Loucy (cell line): ENCODE measurements around the gene PSMD3.

ENCODE experiments used
- H2AFZ ChIP-seq: fragments of 200-600 bp; sonication (generic); 2 replicates; pipeline ENCODE4 v1.6.0; 2016; ENCODE audit warnings: antibody characterized with exemption, mild to moderate bottlenecking, low read length, moderate library complexity
- H3F3A ChIP-seq: fragments of 200-600 bp; 2 replicates; pipeline ENCODE4 v1.6.0; 2016; ENCODE audit warnings: antibody characterized with exemption, low read depth, mild to moderate bottlenecking
- H3K27me3 ChIP-seq: fragments of 200-600 bp; sonication (generic); 2 replicates; pipeline ENCODE4 v1.6.1; 2014; ENCODE audit warnings: low read length, mild to moderate bottlenecking; ENCODE audit not compliant: insufficient read depth, poor library complexity, severe bottlenecking
- H3K36me3 ChIP-seq: fragments of 200-600 bp; sonication (generic); 2 replicates; pipeline ENCODE4 v1.6.1; 2016; ENCODE audit warnings: low read length; ENCODE audit not compliant: insufficient read depth
- H3K4me1 ChIP-seq: fragments of 200-600 bp; sonication (generic); 2 replicates; pipeline ENCODE4 v1.5.1; 2014; ENCODE audit warnings: low read length, mild to moderate bottlenecking; ENCODE audit not compliant: insufficient read depth, poor library complexity, severe bottlenecking
- H3K4me2 ChIP-seq: fragments of 200-600 bp; sonication (generic); 2 replicates; pipeline ENCODE4 v1.6.0; 2014; ENCODE audit warnings: antibody characterized with exemption, low read length, low read depth, mild to moderate bottlenecking; ENCODE audit not compliant: poor library complexity, severe bottlenecking
- H3K4me3 ChIP-seq: fragments of 200-600 bp; sonication (generic); 2 replicates; pipeline ENCODE4 v1.5.1; 2014; ENCODE audit warnings: low read length, mild to moderate bottlenecking, mixed read lengths; ENCODE audit not compliant: poor library complexity, severe bottlenecking
- H3K79me2 ChIP-seq: fragments of 200-600 bp; sonication (generic); 2 replicates; pipeline ENCODE4 v1.6.1; 2014; ENCODE audit warnings: low read length; ENCODE audit not compliant: insufficient read depth
- H3K9ac ChIP-seq: fragments of 200-600 bp; sonication (generic); 2 replicates; pipeline ENCODE4 v1.6.0; 2014; ENCODE audit warnings: mild to moderate bottlenecking, low read depth, low read length, moderate library complexity; ENCODE audit not compliant: poor library complexity, severe bottlenecking
- H3K9me2 ChIP-seq: fragments of 200-600 bp; sonication (generic); replicated peaks from 2 replicates; pipeline ENCODE4 v1.6.1; 2016; ENCODE audit warnings: low read depth, low read length, mixed read lengths
- H3K9me3 ChIP-seq: fragments of 200-600 bp; sonication (generic); 2 replicates; pipeline ENCODE4 v1.6.1; 2014; ENCODE audit warnings: mild to moderate bottlenecking, antibody characterized with exemption, low read length, low read depth; ENCODE audit not compliant: insufficient read depth
- H4K20me1 ChIP-seq: fragments of 200-600 bp; sonication (generic); 2 replicates; pipeline ENCODE4 v1.6.0; 2014; ENCODE audit warnings: antibody characterized with exemption, low read length, mild to moderate bottlenecking; ENCODE audit not compliant: insufficient read depth, poor library complexity, severe bottlenecking
- EZH2phosphoT487 ChIP-seq: fragments of 200-600 bp; IDR thresholded peaks from 2 replicates; pipeline ENCODE4 v1.6.1; 2018; ENCODE audit warnings: antibody characterized with exemption, mild to moderate bottlenecking, moderate library complexity, borderline replicate concordance
- TF ChIP-seq, protein P1 (sequence below): fragments of 200-600 bp; sonication (generic); conservative IDR thresholded peaks from 2 replicates; pipeline ENCODE4 v1.5.1; 2014; ENCODE audit warnings: mild to moderate bottlenecking, antibody characterized with exemption, low read length

Gene PSMD3

DNA sequence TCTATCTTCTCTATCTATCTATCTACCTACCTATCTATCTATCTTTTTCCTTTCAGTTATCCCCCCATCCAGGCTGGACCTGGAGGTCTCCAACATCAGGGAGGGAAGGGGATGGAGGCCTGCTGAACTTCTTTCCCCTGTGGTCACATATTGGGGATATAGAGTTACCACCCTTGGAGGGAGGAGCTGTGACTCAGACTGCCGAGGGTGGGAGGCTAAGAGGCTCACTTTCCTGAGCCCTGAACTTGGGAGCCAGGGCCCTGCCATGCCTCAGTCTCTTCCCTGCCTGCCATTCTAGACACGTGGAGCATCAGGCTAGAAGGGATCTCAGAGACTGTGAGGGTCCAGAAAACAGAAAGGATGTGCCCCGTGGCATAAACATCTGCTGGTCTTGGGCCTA lies 44.7 kb upstream of the PSMD3 start:
- Histone ChIP-seq H4K20me1 (no peaks in the 10 kb centered on the region), H3F3A (no peaks in the 10 kb centered on the region), H2AFZ (no peak overlapping the region), H3K4me2 (no peak overlapping the region), H3K4me1 (peaks cover 9% of the 10 kb centered on the region), H3K27me3 (no peaks in the 10 kb centered on the region), H3K4me3 (no peak overlapping the region), H3K36me3 (no peaks in the 10 kb centered on the region), H3K9me2 (no peaks in the 10 kb centered on the region), H3K79me2 (no peaks in the 10 kb centered on the region), H3K9ac (no peak overlapping the region), H3K9me3 (no peaks in the 10 kb centered on the region)
- TF ChIP-seq, protein P1, sequence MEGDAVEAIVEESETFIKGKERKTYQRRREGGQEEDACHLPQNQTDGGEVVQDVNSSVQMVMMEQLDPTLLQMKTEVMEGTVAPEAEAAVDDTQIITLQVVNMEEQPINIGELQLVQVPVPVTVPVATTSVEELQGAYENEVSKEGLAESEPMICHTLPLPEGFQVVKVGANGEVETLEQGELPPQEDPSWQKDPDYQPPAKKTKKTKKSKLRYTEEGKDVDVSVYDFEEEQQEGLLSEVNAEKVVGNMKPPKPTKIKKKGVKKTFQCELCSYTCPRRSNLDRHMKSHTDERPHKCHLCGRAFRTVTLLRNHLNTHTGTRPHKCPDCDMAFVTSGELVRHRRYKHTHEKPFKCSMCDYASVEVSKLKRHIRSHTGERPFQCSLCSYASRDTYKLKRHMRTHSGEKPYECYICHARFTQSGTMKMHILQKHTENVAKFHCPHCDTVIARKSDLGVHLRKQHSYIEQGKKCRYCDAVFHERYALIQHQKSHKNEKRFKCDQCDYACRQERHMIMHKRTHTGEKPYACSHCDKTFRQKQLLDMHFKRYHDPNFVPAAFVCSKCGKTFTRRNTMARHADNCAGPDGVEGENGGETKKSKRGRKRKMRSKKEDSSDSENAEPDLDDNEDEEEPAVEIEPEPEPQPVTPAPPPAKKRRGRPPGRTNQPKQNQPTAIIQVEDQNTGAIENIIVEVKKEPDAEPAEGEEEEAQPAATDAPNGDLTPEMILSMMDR, result no peak
- TF ChIP-seq EZH2phosphoT487, result no peak

DNA sequence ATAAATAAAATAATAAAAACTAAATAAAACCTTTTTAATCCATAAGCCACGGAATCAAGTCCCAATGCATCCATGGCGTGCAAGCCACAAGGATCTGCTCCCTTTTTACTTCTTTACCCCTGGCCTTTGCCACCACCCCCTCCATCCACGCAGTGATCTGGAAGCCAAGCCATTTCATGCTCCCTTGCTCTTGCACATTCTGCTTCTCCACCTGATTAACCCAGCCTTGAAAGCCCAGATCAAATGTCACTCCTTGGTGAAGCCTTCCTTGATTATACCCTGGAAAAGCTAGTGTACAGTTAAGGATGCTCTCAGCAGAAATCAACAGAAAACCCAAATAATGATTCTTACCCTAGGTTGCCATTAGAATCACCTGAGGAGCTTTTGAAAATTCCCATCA lies 43.2 kb upstream of the PSMD3 start:
- no peak overlapping the region for H3K4me2 ChIP-seq

DNA sequence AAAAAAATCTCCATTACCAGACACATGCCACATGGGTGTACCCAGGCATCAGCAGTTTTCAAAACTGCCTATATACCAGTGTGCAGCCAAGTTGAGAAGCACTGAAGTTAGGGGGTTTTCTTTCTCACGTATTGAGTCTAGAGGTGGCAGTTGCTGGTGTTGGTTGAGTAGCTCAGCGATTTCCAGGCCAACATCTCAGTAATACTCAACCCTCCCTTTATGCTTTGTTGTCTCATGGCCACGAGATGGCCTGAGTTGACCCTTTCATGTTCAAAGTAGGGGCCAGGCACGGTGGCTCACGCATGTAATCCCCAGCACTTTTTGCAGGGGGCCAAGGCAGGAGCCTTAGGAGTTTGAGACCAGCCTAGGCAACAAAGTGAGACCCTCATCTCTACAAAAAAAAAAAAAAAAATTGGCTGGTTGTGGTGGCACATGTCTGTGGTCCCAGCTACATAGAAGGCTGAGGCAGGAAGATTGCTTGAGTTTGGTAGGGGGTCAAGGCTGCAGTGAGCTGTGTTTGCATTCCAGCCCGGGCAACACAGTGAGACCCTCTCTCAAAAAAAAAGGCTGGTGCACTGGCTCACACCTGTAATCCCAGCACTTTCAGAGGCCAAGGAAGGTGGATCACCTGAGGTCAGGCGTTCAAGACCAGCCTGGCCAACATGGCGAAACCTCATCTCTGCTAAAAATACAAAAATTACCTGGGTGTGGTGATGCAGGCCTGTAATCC lies 42.3 kb upstream of the PSMD3 start:
- no peak overlapping the region for H3K9ac ChIP-seq
- no peaks in the 10 kb centered on the region for H3F3A ChIP-seq
- TF ChIP-seq EZH2phosphoT487, result no peak
- TF ChIP-seq, protein P1, result no peak
- H3K79me2 ChIP-seq, result no peaks in the 10 kb centered on the region
- H3K9me3 ChIP-seq, result no peaks in the 10 kb centered on the region
- H4K20me1 ChIP-seq, result no peaks in the 10 kb centered on the region
- H3K27me3 ChIP-seq, result no peaks in the 10 kb centered on the region
- no peak overlapping the region for H3K4me3 ChIP-seq
- H2AFZ ChIP-seq, result no peak overlapping the region
- no peaks in the 10 kb centered on the region for H3K36me3 ChIP-seq
- H3K4me2 ChIP-seq, result no peak overlapping the region
- H3K9me2 ChIP-seq, result no peaks in the 10 kb centered on the region
- peaks cover 9% of the 10 kb centered on the region for H3K4me1 ChIP-seq

More for the DNA sequence above, 43.2 kb upstream of the PSMD3 start:
- H3K4me3 ChIP-seq, result no peak overlapping the region
- H3K9ac ChIP-seq, result no peak overlapping the region
- no peaks in the 10 kb centered on the region for H3K9me3 ChIP-seq
- H3K4me1 ChIP-seq, result peaks cover 9% of the 10 kb centered on the region
- no peaks in the 10 kb centered on the region for H3K27me3 ChIP-seq
- no peaks in the 10 kb centered on the region for H3K9me2 ChIP-seq
- H2AFZ ChIP-seq, result no peak overlapping the region
- TF ChIP-seq, protein P1, result no peak
- TF ChIP-seq EZH2phosphoT487, result no peak
- no peaks in the 10 kb centered on the region for H3K36me3 ChIP-seq
- H3K79me2 ChIP-seq, result no peaks in the 10 kb centered on the region
- H4K20me1 ChIP-seq, result no peaks in the 10 kb centered on the region
- H3F3A ChIP-seq, result no peaks in the 10 kb centered on the region
